IMR-90 (cell line): ENCODE measurements around the gene EXOSC9. TPM values are rescaled to one million over a fixed set of nuclear protein-coding genes. Genes with fewer than 3 reads are reported as not detected.
A peak's percentile ranks its signal among the peaks of the same experiment; 100 is the strongest.

ENCODE experiments used
- ATAC-seq: fragments of 200-7000 bp; cut with Tn5 transposase; 2 replicates; pipeline ENCODE4 v1.9.1; 2020; ENCODE audit warnings: low read depth, mild to moderate bottlenecking, moderate library complexity
- BruUV-seq: library from RNA; stranded (reverse); fragments of 400-500 nt; replicated peaks from 2 replicates; lab custom pipeline; 2021; lab: Mats Ljungman, UMichigan
- CTCF ChIA-PET: fragments of 300-600 bp; formaldehyde crosslinking; extraction: SDS; loops from one replicate; lab custom pipeline; 2021; ENCODE audit warnings: antibody characterized with exemption; lab: Yijun Ruan, JAX
- POLR2A ChIA-PET: fragments of 300-600 bp; sonication (Branson Sonifier 250); formaldehyde crosslinking; loops from one replicate; lab custom pipeline; 2022; ENCODE audit warnings: antibody characterized with exemption; ENCODE audit not compliant: unreplicated experiment; lab: Charles Lee
- DNase-seq: peaks from one replicate; pipeline ENCODE4 v3.0.0; 2013
- H2AFZ ChIP-seq: replicated peaks from 2 replicates; pipeline ENCODE3; 2013; ENCODE audit warnings: low read length, mild to moderate bottlenecking; ENCODE audit not compliant: poor library complexity
- H2AK5ac ChIP-seq: 2 replicates; pipeline ENCODE4 v1.6.1; 2013; ENCODE audit warnings: low read depth, low read length, inconsistent platforms
- H2AK9ac ChIP-seq: replicated peaks from 2 replicates; pipeline ENCODE3; 2013; ENCODE audit warnings: mild to moderate bottlenecking, low read depth, low read length, moderate library complexity; ENCODE audit not compliant: poor library complexity
- H2BK120ac ChIP-seq: 2 replicates; pipeline ENCODE4 v1.6.1; 2013; ENCODE audit warnings: low read depth, low read length, inconsistent platforms
- H2BK15ac ChIP-seq: 3 replicates; pipeline ENCODE4 v1.6.1; 2013; ENCODE audit warnings: low read depth, low read length, inconsistent platforms
- H2BK20ac ChIP-seq: 2 replicates; pipeline ENCODE4 v1.6.1; 2013; ENCODE audit warnings: low read depth, mild to moderate bottlenecking, inconsistent platforms, low read length, moderate library complexity
- H2BK5ac ChIP-seq: 2 replicates; pipeline ENCODE4 v1.6.1; 2013; ENCODE audit warnings: mild to moderate bottlenecking, low read depth, low read length, inconsistent platforms; ENCODE audit not compliant: poor library complexity, severe bottlenecking
- H3K14ac ChIP-seq: replicated peaks from 2 replicates; pipeline ENCODE4 v1.6.1; 2013; ENCODE audit warnings: low read depth, low read length, inconsistent platforms
- H3K18ac ChIP-seq: 2 replicates; pipeline ENCODE4 v1.6.1; 2013; ENCODE audit warnings: low read depth, low read length, control low read depth
- H3K23ac ChIP-seq: 2 replicates; pipeline ENCODE4 v1.6.1; 2013; ENCODE audit warnings: low read depth, low read length, inconsistent platforms
- H3K27ac ChIP-seq: 2 replicates; pipeline ENCODE4 v1.5.1; 2013; ENCODE audit warnings: mild to moderate bottlenecking, control low read depth, low read length; ENCODE audit not compliant: insufficient read depth
- H3K27me3 ChIP-seq: 2 replicates; pipeline ENCODE4 v1.6.1; 2013; ENCODE audit warnings: low read length; ENCODE audit not compliant: control insufficient read depth, insufficient read depth
- H3K36me3 ChIP-seq: 2 replicates; pipeline ENCODE4 v1.6.1; 2013; ENCODE audit warnings: low read length, mixed read lengths; ENCODE audit not compliant: control insufficient read depth, insufficient read depth
- H3K4ac ChIP-seq: 2 replicates; pipeline ENCODE4 v1.6.1; 2013; ENCODE audit warnings: low read depth, low read length, inconsistent platforms
- H3K4me1 ChIP-seq: 2 replicates; pipeline ENCODE4 v1.6.1; 2013; ENCODE audit warnings: low read length, mixed read lengths; ENCODE audit not compliant: control insufficient read depth, insufficient read depth
- H3K4me2 ChIP-seq: 2 replicates; pipeline ENCODE4 v1.6.1; 2013; ENCODE audit warnings: low read depth, mild to moderate bottlenecking, control low read depth, low read length, moderate library complexity
- H3K4me3 ChIP-seq: 2 replicates; pipeline ENCODE4 v1.5.1; 2013; ENCODE audit warnings: low read depth, mild to moderate bottlenecking, control low read depth, low read length, moderate library complexity; ENCODE audit not compliant: insufficient read depth
- H3K56ac ChIP-seq: 2 replicates; pipeline ENCODE4 v1.6.1; 2013; ENCODE audit warnings: low read length, inconsistent platforms; ENCODE audit not compliant: insufficient read depth; ENCODE audit errors: extremely low read depth
- H3K79me1 ChIP-seq, 2 experiments: 2 replicates each; pipeline ENCODE4 v1.6.1; 2013; ENCODE audit warnings: low read length in 2 of 2, inconsistent platforms in 1 of 2, low read depth in 1 of 2
- H3K9ac ChIP-seq: 2 replicates; pipeline ENCODE4 v1.6.1; 2013; ENCODE audit warnings: low read depth, low read length, control low read depth
- H3K9me1 ChIP-seq: 2 replicates; pipeline ENCODE4 v1.6.1; 2013; ENCODE audit warnings: low read length, inconsistent platforms; ENCODE audit not compliant: insufficient read depth
- H3K9me3 ChIP-seq: 2 replicates; pipeline ENCODE4 v1.6.1; 2013; ENCODE audit warnings: low read length; ENCODE audit not compliant: control insufficient read depth, insufficient read depth
- H4K20me1 ChIP-seq: 2 replicates; pipeline ENCODE4 v1.6.1; 2013; ENCODE audit warnings: low read length, inconsistent platforms; ENCODE audit not compliant: insufficient read depth
- H4K5ac ChIP-seq: 2 replicates; pipeline ENCODE4 v1.6.1; 2013; ENCODE audit warnings: mild to moderate bottlenecking, low read depth, low read length, control low read depth
- H4K8ac ChIP-seq, 2 experiments: 2 replicates each; pipeline ENCODE4 v1.6.1; 2013; ENCODE audit warnings: low read depth in 2 of 2, low read length in 2 of 2, control low read depth in 1 of 2, inconsistent platforms in 1 of 2
- H4K91ac ChIP-seq: 2 replicates; pipeline ENCODE4 v1.6.1; 2013; ENCODE audit warnings: low read depth, low read length, inconsistent platforms; ENCODE audit not compliant: insufficient read depth
- BHLHE40 ChIP-seq: fragments of 150-350 bp; IDR thresholded peaks from 2 replicates; pipeline ENCODE4 v1.6.1; 2016; ENCODE audit warnings: mild to moderate bottlenecking, low read depth, low read length
- CEBPB ChIP-seq: IDR thresholded peaks from 2 replicates; pipeline ENCODE4 v1.6.1; 2012; ENCODE audit warnings: low read depth, low read length, improper control_type of control experiment
- FOS ChIP-seq: fragments of 150-350 bp; IDR thresholded peaks from 2 replicates; pipeline ENCODE4 v1.6.1; 2016; ENCODE audit warnings: low read depth, low read length
- MAZ ChIP-seq: IDR thresholded peaks from 2 replicates; pipeline ENCODE4 v1.6.1; 2012; ENCODE audit warnings: low read depth, mild to moderate bottlenecking, low read length, improper control_type of control experiment, moderate library complexity, borderline replicate concordance
- MXI1 ChIP-seq: IDR thresholded peaks from 2 replicates; pipeline ENCODE4 v1.6.1; 2012; ENCODE audit warnings: low read depth, mild to moderate bottlenecking, low read length, moderate library complexity, borderline replicate concordance
- NFE2L2 ChIP-seq: fragments of 150-350 bp; IDR thresholded peaks from 2 replicates; pipeline ENCODE4 v1.6.1; 2016; ENCODE audit warnings: low read depth, mild to moderate bottlenecking, low read length
- RFX5 ChIP-seq: IDR thresholded peaks from 2 replicates; pipeline ENCODE4 v1.8.0; 2012; ENCODE audit warnings: low read depth, mild to moderate bottlenecking, low read length, moderate library complexity
- WGBS, 2 experiments: methylation state at CpG; one replicate each; pipeline versions ENCODE4 v1.1.5 to v1.1.7; 2013; ENCODE audit warnings: missing lambda C conversion rate in 2 of 2; ENCODE audit not compliant: insufficient read length in 1 of 2; ENCODE audit errors: extremely low coverage in 2 of 2; 5-methylcytosine and 5-hydroxymethylcytosine counted together
- dilution Hi-C: fragments of 300-500 bp; cut with HindIII; formaldehyde crosslinking; loops from one replicate; pipeline ENCODE4 v1.14.3; 2018; ENCODE audit warnings: low sequenced_read_pairs; ENCODE audit not compliant: unreplicated experiment
- in situ Hi-C: fragments of 300-500 bp; cut with MboI; formaldehyde crosslinking; loops from 3 replicates; pipeline ENCODE4 v1.14.3; 2019; ENCODE audit warnings: low sequenced_read_pairs, inconsistent platforms, mixed read lengths
- intact Hi-C: fragments of 100-400 bp; cut with micrococcal nuclease; formaldehyde crosslinking; loops from 2 replicates; pipeline ENCODE4 v1.10.0; 2022
- polyA plus RNA-seq, 3 experiments: library from polyadenylated mRNA; depleted of rRNA; stranded (reverse); fragments of >200 nt; gene quantifications; 2 replicates each; pipeline ENCODE4 v1.2.3, GENCODE V29; 2012; ENCODE audit warnings: low replicate concordance in 1 of 3
- total RNA-seq: library from RNA; depleted of rRNA; stranded (reverse); fragments of >200 nt; gene quantifications from 2 replicates; pipeline ENCODE4 v1.2.3, GENCODE V29; 2012

The EXOSC9 gene
- total and polyA plus RNA-seq, 2 of the 4 experiments (the other 2 are of a cell fraction), result 34.7 to 47.5 TPM

DNA sequence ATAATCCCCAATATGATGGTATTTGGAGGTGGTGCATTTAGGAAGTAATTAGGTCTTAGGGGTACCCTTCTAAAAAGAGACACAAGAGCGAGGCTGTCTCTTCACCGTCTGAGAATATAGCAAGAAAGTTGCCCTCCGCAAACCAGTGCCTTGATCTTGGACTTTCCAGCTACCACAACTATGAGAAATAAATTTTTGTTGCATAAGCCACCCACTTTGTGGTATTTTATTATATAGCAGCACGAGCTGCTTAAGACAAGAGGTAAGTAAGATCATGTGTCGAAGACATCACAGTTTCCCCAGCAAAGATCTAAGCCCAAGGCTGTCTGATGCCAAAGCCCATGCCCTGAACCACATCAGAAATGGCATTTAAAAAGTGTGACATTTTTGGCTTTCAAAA lies 9.6 kb upstream of the EXOSC9 start:
- Histone ChIP-seq H3K4me2 (peak overlapping the region; percentile 69; the same call in 1 of the 2 replicates), H3K9ac (no peak overlapping the region; the same call in 1 of the 2 replicates)
- intact Hi-C loops, result no loop called here

More for the DNA sequence above, 9.6 kb upstream of the EXOSC9 start:
- Histone ChIP-seq H3K14ac (0 out of 2 replicates have a peak overlapping the region, but pooled peaks have one; percentile 0), H3K4ac (peak overlapping the region; percentile 21), H4K20me1 (no peaks in the 10 kb centered on the region), H3K4me1 (peaks cover 28% of the 10 kb centered on the region), H2BK15ac (no peak overlapping the region), H3K4me3 (no peak overlapping the region), H3K56ac (no peak overlapping the region), H2AK9ac (no peak overlapping the region), H2BK20ac (peak overlapping the region; percentile 73; the same call in 1 of the 2 replicates), H2BK120ac (peak overlapping the region; percentile 87), H3K27me3 (no peaks in the 10 kb centered on the region), H4K8ac (peak overlapping the region; percentile 42 to 51; a peak in 3 of 4 replicates), H2AK5ac (no peak overlapping the region; the same call in 1 of the 2 replicates), H3K18ac (peak overlapping the region; percentile 97; the same call in 1 of the 2 replicates), H3K79me1 (peaks cover 0 to 14% of the 10 kb centered on the region in 2 experiments; a peak in 1 of 4 replicates), H3K9me3 (no peaks in the 10 kb centered on the region), H4K91ac (peak overlapping the region; percentile 71), H3K36me3 (no peaks in the 10 kb centered on the region), H3K27ac (no peak overlapping the region), H2AFZ (no peak overlapping the region), H3K23ac (no peak overlapping the region; the same call in 1 of the 2 replicates), H3K9me1 (peaks cover 8% of the 10 kb centered on the region; the same call in 1 of the 2 replicates), H2BK5ac (peak overlapping the region; percentile 98), H4K5ac (peak overlapping the region; percentile 5; the same call in 1 of the 2 replicates)
- dilution Hi-C loops, result no loop called here
- CTCF ChIA-PET, result no interaction called here
- TF ChIP-seq RFX5, result no peak
- no peak for TF ChIP-seq MXI1
- TF ChIP-seq FOS, result 0 out of 2 replicates have a peak, but pooled peaks have one; percentile 17
- peak; percentile 82 for TF ChIP-seq CEBPB
- no peak for TF ChIP-seq NFE2L2
- TF ChIP-seq BHLHE40, result peak; percentile 98
- no peak for TF ChIP-seq MAZ
- DNase-seq (peak; percentile 88), ATAC-seq (peak; percentile 47)
- POLR2A ChIA-PET, result no interaction called here
- no TSS peak for BruUV-seq
- no CpG with 5 or more reads among the region's 5 CpGs for WGBS, 2 experiments
- in situ Hi-C loops, result no loop called here
